ENCODE measurements around the gene GTF2H4. TPM values are rescaled to one million over a fixed set of nuclear protein-coding genes. Genes with fewer than 3 reads are reported as not detected.

Gene GTF2H4
- total RNA-seq, 1 experiment from 2014 or later = 43.6 TPM

- no TSS peak for BruUV-seq (replicated peaks)
- no peak for TF ChIP-seq CTCF (IDR thresholded peaks at IDR 0.05; ENCODE audit: insufficient read depth in 1 of 2, low read depth in 1 of 2, low read length in 1 of 2, severe bottlenecking in 1 of 2, unreplicated experiment in 1 of 2)
- DNase-seq = no peak
- Mint-ChIP-seq H3K27me3 (ENCODE audit: insufficient read depth, unreplicated experiment) (no peaks in the 10 kb centered on the region), H3K4me1 (ENCODE audit: low read depth, unreplicated experiment) (no peaks in the 10 kb centered on the region), H3K9me3 (ENCODE audit: unreplicated experiment) (peaks cover 33% of the 10 kb centered on the region), H3K27ac (ENCODE audit: unreplicated experiment) (no peak overlapping the region), H3K4me3 (ENCODE audit: unreplicated experiment) (no peak overlapping the region), H3K36me3 (ENCODE audit: insufficient read depth, unreplicated experiment) (peaks cover 5% of the 10 kb centered on the region)
- ChIA-PET POLR2A (no interaction called here), CTCF (interaction anchor here (0.5 kb wide), 1 partner anchor 408 kb away, joined by 5 read pairs; no protein-coding TSS in a partner anchor)
- H3K4me1 ChIP-seq = no peaks in the 10 kb centered on the region; the same call in 1 of the 2 replicates
- intact Hi-C loops (cut with micrococcal nuclease; ENCODE audit: unreplicated experiment) = no loop called here
- H3K4me3 ChIP-seq (ENCODE audit: low read depth, low read length) = no peak overlapping the region
- no peaks in the 10 kb centered on the region for H3K36me3 ChIP-seq (ENCODE audit: control insufficient read depth, insufficient read depth, low read length)
- H3K9me3 ChIP-seq = peaks cover 18% of the 10 kb centered on the region
- H3K27me3 ChIP-seq (replicated peaks; ENCODE audit: control insufficient read depth, insufficient read depth, low read length) = no peaks in the 10 kb centered on the region
Measured at GRCh38 chr6:30875244-30876038, 32.6 kb upstream of the GTF2H4 start.

- H3K4me3 ChIP-seq (ENCODE audit: low read depth, low read length) = no peak overlapping the region
- no peak overlapping the region for H3K4me3 Mint-ChIP-seq (ENCODE audit: unreplicated experiment)
- no peaks in the 10 kb centered on the region for H3K27me3 Mint-ChIP-seq (ENCODE audit: insufficient read depth, unreplicated experiment)
- POLR2A ChIA-PET = no interaction called here
- H3K36me3 Mint-ChIP-seq (ENCODE audit: insufficient read depth, unreplicated experiment) = peaks cover 5% of the 10 kb centered on the region
- BruUV-seq (replicated peaks) = no TSS peak
- no peak overlapping the region for H3K27ac Mint-ChIP-seq (ENCODE audit: unreplicated experiment)
- peaks cover 11% of the 10 kb centered on the region; the same call in 1 of the 2 replicates for H3K9me3 ChIP-seq
- intact Hi-C loops (cut with micrococcal nuclease; ENCODE audit: unreplicated experiment) = no loop called here
- no peak for TF ChIP-seq CTCF (IDR thresholded peaks at IDR 0.05; ENCODE audit: insufficient read depth in 1 of 2, low read depth in 1 of 2, low read length in 1 of 2, severe bottlenecking in 1 of 2, unreplicated experiment in 1 of 2)
- H3K4me1 ChIP-seq = no peaks in the 10 kb centered on the region; the same call in 1 of the 2 replicates
- peaks cover under 1% of the 10 kb centered on the region for H3K4me1 Mint-ChIP-seq (ENCODE audit: low read depth, unreplicated experiment)
- no peaks in the 10 kb centered on the region for H3K27me3 ChIP-seq (replicated peaks; ENCODE audit: control insufficient read depth, insufficient read depth, low read length)
- DNase-seq = no peak
- CTCF ChIA-PET = interaction anchor here (0.5 to 1.4 kb wide), 4 partner anchors 33 to 409 kb away, joined by 4 to 6 read pairs (median 4); no protein-coding TSS in a partner anchor
- H3K36me3 ChIP-seq (ENCODE audit: control insufficient read depth, insufficient read depth, low read length) = no peaks in the 10 kb centered on the region
- peaks cover 26% of the 10 kb centered on the region for H3K9me3 Mint-ChIP-seq (ENCODE audit: unreplicated experiment)
Measured at GRCh38 chr6:30876039-30876730, 31.8 kb upstream of the GTF2H4 start.

Data from Caco-2 (cell line).